Measurements from ENCODE around the gene ARSH.

GRCh38 chrX:3024176-3024575 lies 17.8 kb downstream of the ARSH start:
- TF ChIP-seq GATA3 (IDR thresholded peaks at IDR 0.05; ENCODE audit: low read depth, low read length) (no peak), GATA2 (IDR thresholded peaks at IDR 0.05; ENCODE audit: low read depth, low read length) (no peak)
